ENCODE data around the gene SLC6A18. TPM values are rescaled to one million over a fixed set of nuclear protein-coding genes. Genes with fewer than 3 reads are reported as not detected.

The SLC6A18 gene
- total RNA-seq, 1 donor from 2014 or later, result not detected

- no peak for TF ChIP-seq CTCF (IDR thresholded peaks at IDR 0.05; ENCODE audit: insufficient read depth, low read length, poor library complexity, severe bottlenecking)
- no peaks in the 10 kb centered on the region for H3K36me3 ChIP-seq (ENCODE audit: control insufficient read depth, insufficient read depth, low read length)
- no peak for DNase-seq (ENCODE audit: low read depth)
- H3K27me3 ChIP-seq (ENCODE audit: control insufficient read depth, insufficient read depth, low read length), result peaks cover 7% of the 10 kb centered on the region
- no peak overlapping the region for H3K4me3 ChIP-seq (ENCODE audit: low read depth, low read length)
These were observed 4.3 kb upstream of the SLC6A18 start for GRCh38 chr5:1220831-1221230.

GRCh38 chr5:1221721-1222120 is 3.5 kb upstream of the SLC6A18 start:
- TF ChIP-seq CTCF (IDR thresholded peaks at IDR 0.05; ENCODE audit: insufficient read depth, low read length, poor library complexity, severe bottlenecking), result no peak
- Histone ChIP-seq H3K4me3 (ENCODE audit: low read depth, low read length) (no peak overlapping the region), H3K36me3 (ENCODE audit: control insufficient read depth, insufficient read depth, low read length) (no peaks in the 10 kb centered on the region), H3K27me3 (ENCODE audit: control insufficient read depth, insufficient read depth, low read length) (peaks cover 15% of the 10 kb centered on the region)
- no peak for DNase-seq (ENCODE audit: low read depth)

GRCh38 chr5:1222147-1222546 is 3.0 kb upstream of the SLC6A18 start:
- Histone ChIP-seq H3K36me3 (ENCODE audit: control insufficient read depth, insufficient read depth, low read length) (no peaks in the 10 kb centered on the region), H3K27me3 (ENCODE audit: control insufficient read depth, insufficient read depth, low read length) (peaks cover 17% of the 10 kb centered on the region)
- no peak for TF ChIP-seq CTCF (IDR thresholded peaks at IDR 0.05; ENCODE audit: insufficient read depth, low read length, poor library complexity, severe bottlenecking)

GRCh38 chr5:1222621-1223277 is 2.4 kb upstream of the SLC6A18 start:
- no peak overlapping the region for H3K4me3 ChIP-seq (ENCODE audit: low read depth, low read length)
- TF ChIP-seq CTCF (IDR thresholded peaks at IDR 0.05; ENCODE audit: insufficient read depth, low read length, poor library complexity, severe bottlenecking), result no peak
- H3K36me3 ChIP-seq (ENCODE audit: control insufficient read depth, insufficient read depth, low read length), result no peaks in the 10 kb centered on the region
- no peak for DNase-seq (ENCODE audit: low read depth)
- peaks cover 19% of the 10 kb centered on the region for H3K27me3 ChIP-seq (ENCODE audit: control insufficient read depth, insufficient read depth, low read length)

More at GRCh38 chr5:1222147-1222546, 3.0 kb upstream of the SLC6A18 start:
- H3K4me3 ChIP-seq (ENCODE audit: low read depth, low read length), result no peak overlapping the region
- no peak for DNase-seq (ENCODE audit: low read depth)

GRCh38 chr5:1223278-1223670 is 1.9 kb upstream of the SLC6A18 start:
- Histone ChIP-seq H3K27me3 (ENCODE audit: control insufficient read depth, insufficient read depth, low read length) (peaks cover 22% of the 10 kb centered on the region), H3K4me3 (ENCODE audit: low read depth, low read length) (no peak overlapping the region), H3K36me3 (ENCODE audit: control insufficient read depth, insufficient read depth, low read length) (no peaks in the 10 kb centered on the region)
- no peak for DNase-seq (ENCODE audit: low read depth)
- TF ChIP-seq CTCF (IDR thresholded peaks at IDR 0.05; ENCODE audit: insufficient read depth, low read length, poor library complexity, severe bottlenecking), result no peak

GRCh38 chr5:1224631-1225030 is 550 bp upstream of the SLC6A18 start:
- H3K36me3 ChIP-seq (ENCODE audit: control insufficient read depth, insufficient read depth, low read length), result no peaks in the 10 kb centered on the region
- H3K27me3 ChIP-seq (ENCODE audit: control insufficient read depth, insufficient read depth, low read length), result peaks cover 28% of the 10 kb centered on the region
- H3K4me3 ChIP-seq (ENCODE audit: low read depth, low read length), result no peak overlapping the region
- no peak for TF ChIP-seq CTCF (IDR thresholded peaks at IDR 0.05; ENCODE audit: insufficient read depth, low read length, poor library complexity, severe bottlenecking)
- no peak for DNase-seq (ENCODE audit: low read depth)

Data from kidney epithelial cell (primary cell).